ENCODE data around the gene ERFL. TPM values are rescaled to one million over a fixed set of nuclear protein-coding genes. Genes with fewer than 3 reads are reported as not detected.
"Not testable (repeated sequence)": the region's sequence is repeated elsewhere in the genome, so short reads cannot be mapped to it uniquely, and the experiment has no call there.

Gene ERFL
- total RNA-seq, 1 donor from 2014 or later = not detected

DNA sequence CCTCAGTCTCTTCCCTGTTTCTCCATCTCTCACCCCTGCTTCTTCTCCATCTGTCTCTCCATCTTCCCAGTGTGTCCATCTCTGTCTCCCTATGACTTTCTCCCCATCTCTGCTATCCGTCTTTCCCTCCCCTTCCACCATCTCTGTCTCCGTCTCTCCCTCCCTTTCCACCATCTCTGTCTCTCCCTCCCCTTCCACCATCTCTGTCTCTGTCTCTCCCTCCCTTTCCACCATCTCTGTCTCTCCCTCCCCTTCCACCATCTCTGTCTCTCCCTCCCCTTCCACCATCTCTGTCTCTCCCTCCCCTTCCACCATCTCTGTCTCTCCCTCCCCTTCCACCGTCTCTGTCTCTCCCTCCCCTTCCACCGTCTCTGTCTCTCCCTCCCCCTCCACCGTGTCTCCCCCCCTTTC is 13.8 kb downstream of the ERFL start:
- DNase-seq (ENCODE audit: low read depth) = not testable (repeated sequence)

DNA sequence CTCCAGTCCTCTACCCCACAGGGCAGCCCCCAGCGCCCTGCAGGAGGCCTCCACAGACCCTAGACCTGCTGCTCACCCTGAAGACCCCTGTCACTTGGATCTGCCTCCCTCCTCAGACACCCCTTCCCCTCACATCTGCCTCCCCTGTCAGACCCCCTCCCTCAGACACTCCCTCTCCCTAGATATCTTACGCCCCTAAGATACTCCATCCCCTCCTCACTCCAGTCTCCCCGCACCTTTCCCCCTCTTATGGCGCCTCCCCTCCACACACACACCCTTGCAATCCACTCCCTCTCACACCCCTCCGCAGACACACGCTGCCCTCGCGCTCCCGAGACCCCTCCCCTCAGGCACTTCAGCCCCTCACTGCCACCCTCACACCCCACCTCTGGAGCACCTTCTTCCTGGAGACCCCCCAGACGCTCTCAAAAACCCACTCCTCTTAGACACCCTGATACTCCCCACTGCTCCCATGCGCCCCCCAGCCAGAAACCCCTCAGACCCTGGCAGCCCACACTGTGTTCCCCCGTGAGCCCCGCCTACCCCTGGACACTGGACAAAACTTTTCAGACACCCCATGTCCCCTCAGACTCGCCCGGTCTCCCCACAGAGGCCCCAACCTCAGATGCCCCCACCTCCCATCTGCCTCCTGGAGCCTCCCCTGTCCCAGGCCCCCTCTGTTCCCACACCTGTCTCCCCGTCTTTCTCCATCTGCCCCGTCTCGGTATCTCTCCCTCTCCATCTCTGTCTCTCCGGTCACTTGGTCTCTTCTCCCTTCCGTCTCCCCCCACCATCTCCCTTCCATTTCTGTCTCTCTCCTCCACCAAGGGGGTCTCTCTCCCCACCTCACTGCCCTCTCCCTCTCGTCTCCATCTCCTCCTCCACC is 14.5 kb downstream of the ERFL start:
- DNase-seq (ENCODE audit: low read depth) = no peak

- no peak for DNase-seq (ENCODE audit: low read depth)
Measured at GRCh38 chr19:41912899-41913537, 15.2 kb downstream of the ERFL start.

- DNase-seq (ENCODE audit: low read depth) = no peak
Measured at GRCh38 chr19:41911889-41912731, 16.1 kb downstream of the ERFL start.

DNA sequence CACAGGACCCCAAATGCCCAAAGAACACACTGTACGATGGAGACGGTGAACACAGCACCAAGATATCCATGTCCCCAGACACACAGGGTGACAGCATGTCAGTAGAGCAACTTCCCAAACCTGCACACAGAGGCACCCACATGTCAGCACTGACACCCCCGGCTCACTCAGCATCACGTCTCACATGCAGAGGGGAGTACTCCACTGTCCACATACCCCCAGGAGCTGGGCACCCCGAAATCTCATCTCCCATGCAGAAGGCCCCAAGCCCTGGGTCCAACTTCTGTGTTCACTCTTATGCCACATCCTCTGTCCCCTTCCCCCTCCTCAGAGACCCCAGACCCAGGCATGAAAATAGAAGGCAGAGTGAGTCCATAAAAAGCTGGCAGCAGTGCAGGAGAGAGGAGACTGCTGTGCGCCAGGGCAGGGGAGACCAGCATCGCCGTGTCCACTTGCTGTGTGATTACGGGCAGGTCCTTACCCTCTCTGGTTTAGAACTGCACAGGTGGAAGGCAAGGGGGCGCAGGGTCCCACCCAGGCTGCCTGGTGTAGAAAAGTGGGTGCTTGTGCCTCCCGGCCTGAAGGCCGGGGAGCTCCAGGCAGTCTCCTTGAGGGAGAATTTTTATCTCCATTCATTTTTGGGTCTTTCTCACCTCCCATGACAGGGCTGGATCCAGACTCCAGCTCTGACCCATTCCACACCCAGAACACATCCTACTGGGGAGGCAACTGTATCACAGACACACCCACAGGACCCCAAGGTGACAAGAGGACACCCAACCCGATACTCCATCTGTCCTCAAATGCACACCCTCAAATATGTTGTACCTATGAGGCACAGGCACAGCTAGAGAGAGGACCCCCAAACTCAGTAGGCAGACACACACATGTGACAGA is 17.0 kb downstream of the ERFL start:
- DNase-seq (ENCODE audit: low read depth) = no peak

GRCh38 chr19:41910240-41910991 is 17.8 kb downstream of the ERFL start:
- DNase-seq (ENCODE audit: low read depth) = no peak

- DNase-seq (ENCODE audit: low read depth) = no peak
Measured at GRCh38 chr19:41909706-41910105, 18.5 kb downstream of the ERFL start.

DNA sequence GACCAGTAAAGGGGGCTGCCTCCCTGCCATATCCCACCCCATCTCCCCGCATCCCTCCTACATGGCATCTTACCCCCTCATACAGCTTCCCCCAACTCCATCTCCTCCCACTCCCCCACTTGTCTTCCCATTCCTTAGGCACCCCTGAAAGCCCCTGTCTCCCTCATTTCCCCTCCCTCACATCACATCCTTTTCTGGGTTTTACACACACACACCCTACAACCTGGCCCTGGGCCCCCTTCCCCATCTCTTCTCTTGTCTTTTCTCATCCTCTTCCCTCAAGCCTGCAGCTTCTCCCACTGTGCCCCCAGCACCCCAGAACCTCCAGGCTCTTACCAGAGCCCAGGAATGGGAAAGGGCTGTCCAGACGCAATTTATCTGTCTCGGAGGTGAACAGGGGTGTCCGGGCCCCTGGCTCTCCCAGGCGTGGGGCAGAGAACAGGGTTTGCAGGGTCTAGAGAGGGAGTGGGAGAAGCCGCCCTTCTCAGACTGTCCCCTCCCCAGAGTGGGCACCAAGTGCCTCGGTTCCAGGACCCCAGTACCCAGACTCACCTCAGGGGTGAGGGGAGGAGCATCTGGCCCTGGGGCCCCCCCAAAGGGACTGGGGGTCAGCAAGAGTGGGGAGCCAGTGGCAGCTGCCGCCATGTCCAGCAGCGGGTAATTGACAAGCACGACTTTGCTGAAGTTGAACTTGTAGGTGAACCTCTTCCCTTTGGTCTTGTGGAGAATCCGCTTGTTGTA is 19.4 kb downstream of the ERFL start:
- no peak for DNase-seq (ENCODE audit: low read depth)

GRCh38 chr19:41907994-41908615 is 20.1 kb downstream of the ERFL start:
- no peak for DNase-seq (ENCODE audit: low read depth)

- DNase-seq (ENCODE audit: low read depth) = no peak
Measured at GRCh38 chr19:41906916-41907680, 21.2 kb downstream of the ERFL start.

DNA sequence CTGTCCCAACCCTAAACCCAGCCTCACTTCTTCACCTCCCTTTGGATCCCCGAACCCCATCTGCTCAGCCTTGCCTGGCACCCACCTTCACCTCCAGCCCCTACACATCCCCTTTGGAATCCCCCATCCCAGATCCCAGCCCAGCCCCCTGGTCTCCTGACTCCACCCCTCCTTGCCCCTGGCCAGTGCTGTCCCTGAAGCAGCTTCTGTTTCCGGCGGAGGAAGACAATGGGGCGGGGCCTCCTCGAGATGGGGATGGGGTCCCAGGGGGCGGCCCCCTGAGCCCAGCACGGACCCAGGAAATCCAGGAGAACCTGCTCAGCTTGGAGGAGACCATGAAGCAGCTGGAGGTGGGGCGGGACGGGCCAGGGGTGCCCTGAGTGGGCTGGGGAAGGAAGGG is 22.0 kb downstream of the ERFL start:
- DNase-seq (ENCODE audit: low read depth) = no peak

GRCh38 chr19:41905273-41906002 is 22.8 kb downstream of the ERFL start:
- DNase-seq (ENCODE audit: low read depth) = no peak

DNA sequence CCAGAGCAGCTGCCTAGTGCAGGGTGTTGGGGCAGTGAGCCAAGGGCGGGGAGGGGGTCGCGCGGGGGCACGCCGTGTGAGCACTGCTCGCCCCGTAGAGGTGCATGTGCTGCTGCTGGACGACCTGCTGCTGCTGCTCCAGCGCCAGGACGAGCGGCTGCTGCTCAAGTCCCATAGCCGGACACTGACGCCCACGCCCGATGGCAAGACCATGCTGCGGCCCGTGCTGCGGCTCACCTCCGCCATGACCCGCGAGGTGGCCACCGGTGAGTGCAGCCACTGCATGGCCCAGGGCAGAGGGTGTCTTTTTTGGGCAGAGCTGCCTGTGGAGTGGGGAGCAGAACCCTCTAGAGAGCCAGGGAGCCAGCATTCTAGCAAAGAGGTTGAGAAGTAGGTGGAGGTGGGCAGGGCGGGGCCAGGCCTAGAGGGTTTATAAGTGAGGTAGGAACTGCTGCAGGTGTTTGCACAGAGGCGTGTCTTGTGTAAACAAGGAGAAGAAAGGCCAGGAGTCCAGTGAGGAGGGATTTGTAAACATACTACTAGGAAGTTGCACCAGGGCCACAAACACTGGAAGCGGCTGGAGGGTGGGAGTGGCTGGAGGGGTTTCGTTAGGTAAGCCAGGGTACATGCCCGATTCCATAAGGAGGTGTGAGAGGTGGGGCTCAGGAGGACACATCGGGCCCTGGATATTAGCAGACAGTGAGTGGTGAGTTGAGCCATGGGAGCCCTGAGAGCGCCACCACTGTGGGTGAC is 24.0 kb downstream of the ERFL start:
- no peak for DNase-seq (ENCODE audit: low read depth)

- DNase-seq (ENCODE audit: low read depth) = no peak
Measured at GRCh38 chr19:41903193-41903953, 24.9 kb downstream of the ERFL start.

DNA sequence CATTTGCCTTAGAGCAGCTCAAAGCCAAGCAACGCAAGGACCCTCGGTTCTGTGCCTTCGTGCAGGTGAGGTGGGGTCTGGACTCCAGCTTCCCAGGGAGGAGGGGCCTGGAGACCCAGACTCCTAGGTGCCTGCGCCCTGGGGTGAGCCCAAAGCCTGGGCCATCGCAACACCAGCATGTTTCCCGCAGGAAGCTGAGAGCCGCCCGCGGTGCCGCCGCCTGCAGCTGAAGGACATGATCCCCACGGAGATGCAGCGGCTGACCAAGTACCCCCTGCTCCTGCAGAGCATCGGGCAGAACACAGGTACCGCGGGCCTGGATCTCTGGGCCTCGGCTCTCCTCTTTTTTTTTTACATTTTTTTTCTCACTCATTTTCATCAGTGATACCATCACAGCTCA is 25.7 kb downstream of the ERFL start:
- DNase-seq (ENCODE audit: low read depth) = no peak

All from myocyte (in vitro differentiated cells).